ENCODE results near the gene TMCO4.

- TF ChIP-seq POLR2A (IDR thresholded peaks at IDR 0.05; ENCODE audit: low read depth, low read length) (no peak), FOS (IDR thresholded peaks at IDR 0.05; ENCODE audit: borderline replicate concordance, insufficient read depth, low read length) (no peak), CTCF (IDR thresholded peaks at IDR 0.05; ENCODE audit: extremely low read depth in 1 of 2, insufficient read depth in 1 of 2, low read depth in 1 of 2, low read length in 2 of 2) (no peak), EZH2 (IDR thresholded peaks at IDR 0.05; ENCODE audit: borderline replicate concordance, low read depth, low read length, severe bottlenecking) (no peak)
These were observed 154.9 kb downstream of the TMCO4 start for GRCh38 chr1:19644681-19645410.
